ENCODE results near the gene LAS1L. TPM values are rescaled to one million over a fixed set of nuclear protein-coding genes. Genes with fewer than 3 reads are reported as not detected.
"Not testable (repeated sequence)": the region's sequence is repeated elsewhere in the genome, so short reads cannot be mapped to it uniquely, and the experiment has no call there.

The LAS1L gene
- total and polyA plus RNA-seq, 2 donors (not counting 1 experiment from before 2014, with no cell fraction given): 23.4 to 46.7 TPM

DNA sequence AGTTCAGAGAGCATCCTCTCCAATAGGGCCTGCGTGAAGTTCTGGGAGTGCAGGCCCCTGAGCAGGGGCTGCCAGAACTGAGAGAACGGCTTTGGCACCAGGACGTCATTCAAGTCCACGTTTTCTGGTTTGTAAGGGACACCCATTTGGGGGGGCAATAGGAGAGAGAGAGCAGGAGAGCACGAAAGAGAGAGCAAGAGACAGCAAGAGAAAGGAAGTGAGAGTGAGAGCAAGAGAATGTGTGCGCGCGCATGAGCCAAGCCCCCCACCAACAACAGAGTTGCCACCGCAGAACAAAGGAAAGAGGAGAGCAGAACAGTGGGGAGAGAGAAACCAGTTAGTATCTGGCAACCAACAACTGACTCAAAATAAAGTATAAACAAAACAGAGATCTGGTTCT is 10.4 kb downstream of the LAS1L start:
- Mint-ChIP-seq H3K4me3 (no peak overlapping the region), H3K4me1 (peaks cover 2% of the 10 kb centered on the region)
- CTCF ChIA-PET: no interaction called here

GRCh38 chrX:65522739-65523372 is 11.7 kb downstream of the LAS1L start:
- 93% methylated on average over 2 of the region's 3 CpGs for WGBS (ENCODE audit: insufficient coverage)
- Mint-ChIP-seq H3K4me1 (no peaks in the 10 kb centered on the region), H3K4me3 (no peak overlapping the region), H3K27me3 (no peaks in the 10 kb centered on the region), H3K27ac (no peak overlapping the region), H3K9me3 (ENCODE audit: insufficient read depth) (no peaks in the 10 kb centered on the region)
- no peak overlapping the region for H2AFZ ChIP-seq (ENCODE audit: insufficient read depth, low read depth, low read length, poor library complexity, severe bottlenecking)
- ChIA-PET POLR2A (no interaction called here), CTCF (no interaction called here)
- H3K9me3 ChIP-seq (ENCODE audit: control extremely low read depth in 1 of 3, control insufficient read depth in 2 of 3, insufficient read depth in 1 of 3, low read length in 2 of 3): no peaks in the 10 kb centered on the region
- no peak overlapping the region for H3K4me2 ChIP-seq (replicated peaks; ENCODE audit: low read depth, low read length, poor library complexity, severe bottlenecking)
- no peak overlapping the region for H3K4me3 ChIP-seq (ENCODE audit: control extremely low read depth in 1 of 5, extremely low read depth in 1 of 5, insufficient read depth in 1 of 5, low read depth in 2 of 5, low read length in 4 of 5)
- H3K9ac ChIP-seq (ENCODE audit: low read length): no peak overlapping the region
- H3K79me2 ChIP-seq (ENCODE audit: control insufficient read depth, insufficient read depth, low read length): no peaks in the 10 kb centered on the region
- H3K27ac ChIP-seq (ENCODE audit: low read length in 2 of 2): no peak overlapping the region
- no peak for TF ChIP-seq EZH2 (IDR thresholded peaks at IDR 0.05; ENCODE audit: borderline replicate concordance, insufficient read depth, low read depth, low read length, poor library complexity, severe bottlenecking)
- no peak for TF ChIP-seq CTCF (IDR thresholded peaks at IDR 0.05)
- peaks cover 0 to 55% of the 10 kb centered on the region in 2 experiments for H3K36me3 ChIP-seq (replicated peaks in 1 of 2; ENCODE audit: control extremely low read depth in 1 of 2, control insufficient read depth in 1 of 2, extremely low read depth in 1 of 2, insufficient read depth in 2 of 2, low read length in 1 of 2)
- H3K4me1 ChIP-seq (ENCODE audit: control insufficient read depth in 2 of 2, insufficient read depth in 2 of 2, low read length in 2 of 2): no peaks in the 10 kb centered on the region
- H3K27me3 ChIP-seq (replicated peaks in 1 of 4; ENCODE audit: control extremely low read depth in 1 of 4, control insufficient read depth in 3 of 4, insufficient read depth in 4 of 4, low read length in 3 of 4): no peaks in the 10 kb centered on the region
- DNase-seq (no peak), ATAC-seq (ENCODE audit: low read depth) (no peak)
- intact Hi-C loops (cut with micrococcal nuclease): no loop called here
- no peaks in the 10 kb centered on the region for H4K20me1 ChIP-seq (ENCODE audit: control insufficient read depth, insufficient read depth, low read length, poor library complexity, severe bottlenecking)

More for the DNA sequence above, 10.4 kb downstream of the LAS1L start:
- POLR2A ChIA-PET: no interaction called here
- Histone ChIP-seq H3K4me2 (replicated peaks; ENCODE audit: low read depth, low read length, poor library complexity, severe bottlenecking) (no peak overlapping the region), H3K9me3 (ENCODE audit: control extremely low read depth in 1 of 3, control insufficient read depth in 2 of 3, insufficient read depth in 1 of 3, low read length in 2 of 3) (no peaks in the 10 kb centered on the region), H3K79me2 (ENCODE audit: control insufficient read depth, insufficient read depth, low read length) (no peaks in the 10 kb centered on the region), H4K20me1 (ENCODE audit: control insufficient read depth, insufficient read depth, low read length, poor library complexity, severe bottlenecking) (no peaks in the 10 kb centered on the region), H3K4me1 (ENCODE audit: control insufficient read depth in 2 of 2, insufficient read depth in 2 of 2, low read length in 2 of 2) (no peaks in the 10 kb centered on the region), H3K4me3 (ENCODE audit: control extremely low read depth in 1 of 5, extremely low read depth in 1 of 5, insufficient read depth in 1 of 5, low read depth in 2 of 5, low read length in 4 of 5) (no peak overlapping the region), H3K36me3 (replicated peaks in 1 of 2; ENCODE audit: control extremely low read depth in 1 of 2, control insufficient read depth in 1 of 2, extremely low read depth in 1 of 2, insufficient read depth in 2 of 2, low read length in 1 of 2) (peaks cover 0 to 63% of the 10 kb centered on the region in 2 experiments), H2AFZ (ENCODE audit: insufficient read depth, low read depth, low read length, poor library complexity, severe bottlenecking) (no peak overlapping the region), H3K27me3 (replicated peaks in 1 of 4; ENCODE audit: control extremely low read depth in 1 of 4, control insufficient read depth in 3 of 4, insufficient read depth in 4 of 4, low read length in 3 of 4) (no peaks in the 10 kb centered on the region), H3K27ac (ENCODE audit: low read length in 2 of 2) (no peak overlapping the region), H3K9ac (ENCODE audit: low read length) (no peak overlapping the region)
- intact Hi-C loops (cut with micrococcal nuclease): no loop called here
- Mint-ChIP-seq H3K27me3 (no peaks in the 10 kb centered on the region), H3K27ac (no peak overlapping the region), H3K9me3 (ENCODE audit: insufficient read depth) (no peaks in the 10 kb centered on the region)
- TF ChIP-seq CTCF (IDR thresholded peaks at IDR 0.05): no peak
- TF ChIP-seq EZH2 (IDR thresholded peaks at IDR 0.05; ENCODE audit: borderline replicate concordance, insufficient read depth, low read depth, low read length, poor library complexity, severe bottlenecking): no peak
- no peak for ATAC-seq (ENCODE audit: low read depth)
- no peak for DNase-seq
- 100% methylated on average over 1 of the region's 9 CpGs for WGBS (ENCODE audit: insufficient coverage)

DNA sequence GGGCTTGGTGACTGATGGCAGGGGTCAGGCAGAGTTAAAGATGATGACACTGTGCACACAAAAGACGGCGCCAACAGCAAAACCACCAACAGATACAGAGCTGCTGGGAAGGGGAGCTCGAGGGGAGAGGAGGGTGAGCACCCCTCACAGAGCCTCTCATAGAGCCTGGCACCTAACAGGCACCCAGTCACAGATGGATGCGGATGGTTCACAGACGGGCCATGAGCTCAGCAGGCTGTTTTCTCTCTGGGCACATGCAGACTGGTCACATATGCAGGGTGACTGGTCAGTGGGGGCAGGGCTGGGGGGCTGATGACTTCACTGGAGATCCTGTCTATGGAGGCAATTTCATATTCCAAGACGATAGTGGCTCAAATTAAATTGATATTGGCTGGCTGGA is 15.1 kb downstream of the LAS1L start:
- H3K9me3 ChIP-seq (ENCODE audit: control extremely low read depth in 1 of 3, control insufficient read depth in 2 of 3, insufficient read depth in 1 of 3, low read length in 2 of 3); H3K27ac ChIP-seq (ENCODE audit: low read length in 2 of 2); H2AFZ ChIP-seq (ENCODE audit: insufficient read depth, low read depth, low read length, poor library complexity, severe bottlenecking); H3K27ac Mint-ChIP-seq; H3K4me2 ChIP-seq (replicated peaks; ENCODE audit: low read depth, low read length, poor library complexity, severe bottlenecking); H3K79me2 ChIP-seq (ENCODE audit: control insufficient read depth, insufficient read depth, low read length); H3K9me3 Mint-ChIP-seq (ENCODE audit: insufficient read depth); DNase-seq; H3K4me1 Mint-ChIP-seq; H3K27me3 ChIP-seq (replicated peaks in 1 of 4; ENCODE audit: control extremely low read depth in 1 of 4, control insufficient read depth in 3 of 4, insufficient read depth in 4 of 4, low read length in 3 of 4); H3K9ac ChIP-seq (ENCODE audit: low read length); POLR2A ChIA-PET; H3K4me1 ChIP-seq (ENCODE audit: control insufficient read depth in 2 of 2, insufficient read depth in 2 of 2, low read length in 2 of 2); H3K4me3 Mint-ChIP-seq; H3K27me3 Mint-ChIP-seq; H4K20me1 ChIP-seq (ENCODE audit: control insufficient read depth, insufficient read depth, low read length, poor library complexity, severe bottlenecking); H3K4me3 ChIP-seq (ENCODE audit: control extremely low read depth in 1 of 5, extremely low read depth in 1 of 5, insufficient read depth in 1 of 5, low read depth in 2 of 5, low read length in 4 of 5); intact Hi-C loops (cut with micrococcal nuclease); ATAC-seq (ENCODE audit: low read depth): not testable (repeated sequence)
- peaks cover 0 to 49% of the 10 kb centered on the region in 2 experiments for H3K36me3 ChIP-seq (replicated peaks in 1 of 2; ENCODE audit: control extremely low read depth in 1 of 2, control insufficient read depth in 1 of 2, extremely low read depth in 1 of 2, insufficient read depth in 2 of 2, low read length in 1 of 2)
- WGBS (ENCODE audit: insufficient coverage): no CpG with 5 or more reads among the region's 6 CpGs
- CTCF ChIA-PET: interaction anchor here (1.5 kb wide), 1 partner anchor 10 kb away, joined by 4 read pairs; no protein-coding TSS in a partner anchor

All from B cell (primary cell).